ENCODE data around the gene DIDO1.

- TF ChIP-seq CTCF (IDR thresholded peaks at IDR 0.05) (no peak), EP300 (IDR thresholded peaks at IDR 0.05) (no peak)
These were observed 49.0 kb upstream of the DIDO1 start for GRCh38 chr20:62975251-62975760.
